Measurements from ENCODE around the gene MSN.

MSN gene

DNA sequence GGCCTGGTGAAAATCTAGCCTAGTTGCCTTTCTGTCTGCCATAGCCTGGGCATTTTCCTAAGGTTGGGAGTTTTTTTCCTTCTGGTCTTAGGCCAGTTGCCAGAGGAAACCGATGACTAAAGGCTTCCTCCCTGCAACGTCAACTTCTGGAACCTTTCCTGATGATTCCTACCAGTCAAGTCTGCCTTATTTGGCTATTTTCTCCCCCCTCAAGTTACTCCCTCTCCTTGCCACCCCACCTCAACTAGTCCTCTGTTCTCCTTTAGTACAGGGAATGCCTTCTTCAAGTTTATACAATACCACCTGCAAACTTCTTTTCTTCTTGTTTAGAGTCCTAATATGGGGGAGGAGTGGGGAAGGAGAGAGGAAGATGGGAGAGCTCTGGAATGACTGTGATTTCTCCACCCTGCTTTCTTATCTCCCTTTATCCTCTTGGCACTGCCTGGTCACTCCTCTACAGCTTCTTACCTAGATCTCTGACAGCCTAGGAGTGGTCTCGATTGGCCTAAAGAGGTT, 10.6 kb downstream of the MSN start:
- TF ChIP-seq, protein P1, sequence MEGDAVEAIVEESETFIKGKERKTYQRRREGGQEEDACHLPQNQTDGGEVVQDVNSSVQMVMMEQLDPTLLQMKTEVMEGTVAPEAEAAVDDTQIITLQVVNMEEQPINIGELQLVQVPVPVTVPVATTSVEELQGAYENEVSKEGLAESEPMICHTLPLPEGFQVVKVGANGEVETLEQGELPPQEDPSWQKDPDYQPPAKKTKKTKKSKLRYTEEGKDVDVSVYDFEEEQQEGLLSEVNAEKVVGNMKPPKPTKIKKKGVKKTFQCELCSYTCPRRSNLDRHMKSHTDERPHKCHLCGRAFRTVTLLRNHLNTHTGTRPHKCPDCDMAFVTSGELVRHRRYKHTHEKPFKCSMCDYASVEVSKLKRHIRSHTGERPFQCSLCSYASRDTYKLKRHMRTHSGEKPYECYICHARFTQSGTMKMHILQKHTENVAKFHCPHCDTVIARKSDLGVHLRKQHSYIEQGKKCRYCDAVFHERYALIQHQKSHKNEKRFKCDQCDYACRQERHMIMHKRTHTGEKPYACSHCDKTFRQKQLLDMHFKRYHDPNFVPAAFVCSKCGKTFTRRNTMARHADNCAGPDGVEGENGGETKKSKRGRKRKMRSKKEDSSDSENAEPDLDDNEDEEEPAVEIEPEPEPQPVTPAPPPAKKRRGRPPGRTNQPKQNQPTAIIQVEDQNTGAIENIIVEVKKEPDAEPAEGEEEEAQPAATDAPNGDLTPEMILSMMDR (IDR thresholded peaks at IDR 0.05; ENCODE audit: unreplicated experiment in 3 of 3), result no peak
- Mint-ChIP-seq H3K27me3 (ENCODE audit: low read depth) (no peaks in the 10 kb centered on the region), H3K4me3 (no peak overlapping the region), H3K36me3 (ENCODE audit: low read depth) (peaks cover 19% of the 10 kb centered on the region), H3K27ac (peak overlapping the region; percentile 1 to 83 (median 82)), H3K9me3 (peaks cover 2% of the 10 kb centered on the region), H3K4me1 (peaks cover 28% of the 10 kb centered on the region)

DNA sequence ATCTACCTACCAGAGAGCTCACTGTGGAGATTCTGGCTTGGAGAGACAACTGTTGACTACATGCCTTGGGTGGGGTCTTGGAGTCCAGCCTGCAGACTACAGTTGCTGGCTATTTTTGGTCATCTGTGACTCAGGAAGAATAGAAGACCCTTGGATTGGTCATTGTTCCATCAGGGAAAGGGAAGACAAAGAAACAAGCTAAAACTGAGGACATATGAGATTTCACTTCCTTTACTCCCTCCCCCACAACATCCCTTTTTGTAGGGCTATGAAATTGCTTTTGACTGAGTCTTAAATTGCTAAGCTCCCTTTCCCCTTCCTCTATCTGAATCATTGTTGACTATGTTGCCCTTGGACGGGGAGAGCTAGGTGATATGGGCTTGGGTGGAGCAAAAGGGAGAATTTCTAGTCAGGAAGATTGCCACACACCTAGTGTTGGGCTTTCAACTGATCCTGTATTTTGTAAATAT, 11.7 kb downstream of the MSN start:
- peaks cover 21% of the 10 kb centered on the region for H3K4me1 Mint-ChIP-seq
- H3K27me3 Mint-ChIP-seq (ENCODE audit: low read depth), result no peaks in the 10 kb centered on the region
- H3K4me3 Mint-ChIP-seq, result peak overlapping the region in 1 of 3 experiments; percentile 28
- H3K27ac Mint-ChIP-seq, result peak overlapping the region in 1 of 3 experiments; percentile 82
- H3K36me3 Mint-ChIP-seq (ENCODE audit: low read depth), result peaks cover 19% of the 10 kb centered on the region
- TF ChIP-seq, protein P1 (IDR thresholded peaks at IDR 0.05; ENCODE audit: unreplicated experiment in 3 of 3), result no peak
- H3K9me3 Mint-ChIP-seq, result peaks cover 2% of the 10 kb centered on the region

DNA sequence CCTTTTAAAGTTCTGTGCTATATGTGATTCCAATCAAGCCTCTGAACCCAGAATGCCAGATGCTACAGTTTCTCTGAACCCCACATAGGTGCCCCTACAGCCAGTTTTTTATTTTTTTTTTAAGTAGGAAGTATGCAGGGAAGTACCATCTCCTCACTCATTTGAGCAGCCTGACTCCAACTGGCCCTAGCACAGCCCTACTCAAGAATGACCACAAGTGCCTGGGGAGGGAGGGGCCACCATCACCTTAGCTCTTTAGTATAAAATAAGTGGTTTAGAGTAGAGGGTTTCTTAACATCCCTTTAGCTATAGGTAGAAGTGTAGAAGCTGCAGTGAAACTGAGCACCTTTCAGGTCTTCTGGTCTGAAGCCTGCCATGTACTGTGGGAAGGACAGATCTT, 14.4 kb downstream of the MSN start:
- Mint-ChIP-seq H3K27me3 (ENCODE audit: low read depth) (no peaks in the 10 kb centered on the region), H3K4me1 (peaks cover 17% of the 10 kb centered on the region), H3K27ac (no peak overlapping the region), H3K9me3 (peaks cover 2% of the 10 kb centered on the region), H3K36me3 (ENCODE audit: low read depth) (peaks cover 12% of the 10 kb centered on the region), H3K4me3 (no peak overlapping the region)
- TF ChIP-seq, protein P1 (IDR thresholded peaks at IDR 0.05; ENCODE audit: unreplicated experiment in 3 of 3), result no peak

DNA sequence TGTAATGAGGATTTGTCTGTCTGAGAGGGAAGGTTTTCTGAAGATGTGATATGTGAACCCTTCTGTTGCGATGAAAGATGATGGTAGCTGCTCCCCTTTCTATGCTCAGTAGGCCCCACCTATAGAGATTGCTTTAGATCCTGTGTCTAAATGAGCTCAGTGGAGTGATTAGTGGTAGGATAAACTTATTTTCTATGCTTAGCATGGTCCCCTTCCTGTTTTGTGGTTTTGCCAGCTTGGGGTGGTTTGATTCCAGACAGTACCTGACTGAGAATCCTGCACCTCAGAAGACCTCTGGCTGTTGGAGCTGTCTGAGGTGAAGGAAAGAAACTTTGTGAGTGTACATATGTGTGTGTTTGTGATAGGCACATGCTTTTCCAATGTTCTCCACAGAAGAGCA, 17.7 kb downstream of the MSN start:
- Mint-ChIP-seq H3K27ac (no peak overlapping the region), H3K4me1 (peaks cover 14% of the 10 kb centered on the region), H3K4me3 (no peak overlapping the region), H3K9me3 (peaks cover 3% of the 10 kb centered on the region), H3K27me3 (ENCODE audit: low read depth) (no peaks in the 10 kb centered on the region), H3K36me3 (ENCODE audit: low read depth) (peaks cover 4% of the 10 kb centered on the region)
- TF ChIP-seq, protein P1 (IDR thresholded peaks at IDR 0.05; ENCODE audit: unreplicated experiment in 3 of 3), result no peak

DNA sequence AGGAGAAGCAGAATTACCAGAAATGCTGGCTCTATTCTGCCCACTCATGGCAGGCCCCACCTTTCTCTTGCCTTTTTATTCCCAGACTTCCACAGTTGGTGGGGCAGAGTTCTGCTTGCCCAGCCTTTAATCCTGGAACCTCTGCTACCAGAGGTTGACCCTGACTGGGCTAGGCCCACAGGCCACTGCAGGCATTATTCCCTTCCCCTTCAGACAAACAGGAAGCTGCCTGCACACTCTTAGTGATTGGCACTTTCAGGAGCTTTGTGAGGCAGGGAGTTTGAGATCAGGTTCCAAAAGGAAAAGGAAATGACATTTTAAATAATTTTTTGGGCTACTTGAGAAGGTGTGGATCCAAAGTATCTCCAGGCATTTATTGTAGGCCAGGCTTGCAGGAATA, 18.8 kb downstream of the MSN start:
- H3K27me3 Mint-ChIP-seq (ENCODE audit: low read depth), result no peaks in the 10 kb centered on the region
- H3K4me3 Mint-ChIP-seq, result no peak overlapping the region
- peak overlapping the region in 1 of 3 experiments; percentile 54 for H3K27ac Mint-ChIP-seq
- TF ChIP-seq, protein P1 (IDR thresholded peaks at IDR 0.05; ENCODE audit: unreplicated experiment in 3 of 3), result no peak
- H3K9me3 Mint-ChIP-seq, result peaks cover 4% of the 10 kb centered on the region
- H3K4me1 Mint-ChIP-seq, result peaks cover 14% of the 10 kb centered on the region
- no peaks in the 10 kb centered on the region for H3K36me3 Mint-ChIP-seq (ENCODE audit: low read depth)

DNA sequence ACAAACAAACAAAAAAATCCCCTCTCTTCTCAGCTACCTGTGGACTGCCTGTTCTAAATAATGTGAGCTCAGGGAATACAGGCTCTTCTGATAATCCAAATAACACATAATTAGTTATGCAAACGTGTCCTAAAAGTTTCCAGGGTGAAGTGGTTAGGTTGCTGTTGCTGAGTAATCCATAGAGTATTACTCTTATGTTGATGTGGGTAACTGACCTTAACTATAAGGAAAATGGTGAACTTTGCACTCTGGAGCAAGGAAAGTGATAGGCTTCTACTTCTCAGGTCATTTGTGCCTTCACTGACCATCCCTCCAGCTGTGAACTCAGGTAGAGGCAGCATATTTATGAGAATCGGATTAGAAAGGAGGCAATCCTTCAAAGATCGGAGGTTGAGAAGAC, 19.9 kb downstream of the MSN start:
- H3K9me3 Mint-ChIP-seq, result peaks cover 8% of the 10 kb centered on the region
- peak overlapping the region; percentile 54 to 81 (median 60) for H3K27ac Mint-ChIP-seq
- no peak overlapping the region for H3K4me3 Mint-ChIP-seq
- H3K4me1 Mint-ChIP-seq, result peaks cover 20% of the 10 kb centered on the region
- H3K27me3 Mint-ChIP-seq (ENCODE audit: low read depth), result peaks cover 3% of the 10 kb centered on the region
- no peaks in the 10 kb centered on the region for H3K36me3 Mint-ChIP-seq (ENCODE audit: low read depth)
- TF ChIP-seq, protein P1 (IDR thresholded peaks at IDR 0.05; ENCODE audit: unreplicated experiment in 3 of 3), result no peak
